Bone marrow (tissue), 2 donors: ENCODE data around the gene ABCB1.
A peak's percentile ranks its signal among the peaks of the same experiment; 100 is the strongest.

ENCODE experiments used
- DNase-seq, 2 donors: peaks; one replicate each; lab custom pipeline; 2025; lab: John Stamatoyannopoulos, UW

The ABCB1 gene

GRCh38 chr7:87600130-87601124, at the start of gene ABCB1:
TSS of gene ABCB1 (minus strand) at chr7:87600884. CDS start at chr7:87600184, 700 bp downstream.
- peak in 1 of 2 donors; percentile 34 for DNase-seq

GRCh38 chr7:87648316-87648715, 47.6 kb upstream of the ABCB1 start:
- no peak for DNase-seq

GRCh38 chr7:87645446-87645845, 44.8 kb upstream of the ABCB1 start:
- no peak for DNase-seq

GRCh38 chr7:87635921-87636320, 35.2 kb upstream of the ABCB1 start:
- no peak for DNase-seq

GRCh38 chr7:87628780-87629569, 28.3 kb upstream of the ABCB1 start:
- no peak for DNase-seq

- no peak for DNase-seq
These were observed 26.9 kb upstream of the ABCB1 start for GRCh38 chr7:87627634-87627994.

- DNase-seq, result no peak
These were observed 24.4 kb upstream of the ABCB1 start for GRCh38 chr7:87625101-87625500.

- DNase-seq, result no peak
These were observed 23.9 kb upstream of the ABCB1 start for GRCh38 chr7:87624628-87625027.

- no peak for DNase-seq
These were observed 14.5 kb upstream of the ABCB1 start for GRCh38 chr7:87615197-87615596.

- no peak for DNase-seq
These were observed 9.2 kb upstream of the ABCB1 start for GRCh38 chr7:87609916-87610315.

GRCh38 chr7:87608431-87608830, 7.7 kb upstream of the ABCB1 start:
- no peak for DNase-seq

- DNase-seq, result no peak
These were observed 3.6 kb upstream of the ABCB1 start for GRCh38 chr7:87604264-87604663.

- DNase-seq, result peak in 1 of 2 donors; percentile 57
These were observed 1.3 kb downstream of the ABCB1 start for GRCh38 chr7:87599336-87599735.

- DNase-seq, result no peak
These were observed 2.3 kb downstream of the ABCB1 start for GRCh38 chr7:87598234-87599009.

GRCh38 chr7:87596696-87597095, 4.0 kb downstream of the ABCB1 start:
- DNase-seq, result no peak

GRCh38 chr7:87596136-87596535, 4.5 kb downstream of the ABCB1 start:
- DNase-seq, result no peak

GRCh38 chr7:87592300-87592699, 8.4 kb downstream of the ABCB1 start:
- no peak for DNase-seq

- DNase-seq, result no peak
These were observed 9.5 kb downstream of the ABCB1 start for GRCh38 chr7:87591211-87591610.

- DNase-seq, result no peak
These were observed 10.1 kb downstream of the ABCB1 start for GRCh38 chr7:87590578-87590977.

GRCh38 chr7:87589631-87590030, 11.1 kb downstream of the ABCB1 start:
- no peak for DNase-seq

- DNase-seq, result no peak
These were observed 19.0 kb downstream of the ABCB1 start for GRCh38 chr7:87581723-87582122.

GRCh38 chr7:87580636-87581035, 20.0 kb downstream of the ABCB1 start:
- DNase-seq, result no peak
